Immature natural killer cell (primary cell): Measurements from ENCODE around the gene OTOS. TPM values are rescaled to one million over a fixed set of nuclear protein-coding genes. Genes with fewer than 3 reads are reported as not detected.
A peak's percentile ranks its signal among the peaks of the same experiment; 100 is the strongest.

Experiments used
- DNase-seq, 3 donors: peaks; one replicate each; pipeline ENCODE4 v3.0.0; 2022; ENCODE audit warnings: mixed read lengths in 1 of 3
- H3K27ac Mint-ChIP-seq, 6 donors: one replicate each; pipeline ENCODE4 v1.8.0; 2020; ENCODE audit warnings: mixed read lengths in 6 of 6, mild to moderate bottlenecking in 5 of 6, inconsistent platforms in 4 of 6, moderate library complexity in 3 of 6
- H3K27me3 Mint-ChIP-seq, 3 donors: one replicate each; pipeline ENCODE4 v1.8.0; 2020 to 2021; ENCODE audit warnings: low read depth in 3 of 3, mild to moderate bottlenecking in 3 of 3, mixed read lengths in 3 of 3, moderate library complexity in 3 of 3, inconsistent platforms in 1 of 3
- H3K36me3 Mint-ChIP-seq, 3 donors: one replicate each; pipeline ENCODE4 v1.8.0; 2020; ENCODE audit warnings: mixed read lengths in 3 of 3, inconsistent platforms in 2 of 3, mild to moderate bottlenecking in 2 of 3
- H3K4me1 Mint-ChIP-seq, 2 donors: one replicate each; pipeline ENCODE4 v1.8.0; 2020; ENCODE audit warnings: inconsistent platforms in 2 of 2, mild to moderate bottlenecking in 2 of 2, mixed read lengths in 2 of 2, moderate library complexity in 1 of 2
- H3K4me3 Mint-ChIP-seq, 5 donors: one replicate each; pipeline ENCODE4 v1.8.0; 2020; ENCODE audit warnings: mild to moderate bottlenecking in 5 of 5, mixed read lengths in 5 of 5, inconsistent platforms in 3 of 5, moderate library complexity in 3 of 5
- H3K9me3 Mint-ChIP-seq, 6 donors: one replicate each; pipeline ENCODE4 v1.8.0; 2020; ENCODE audit warnings: mild to moderate bottlenecking in 6 of 6, mixed read lengths in 6 of 6, inconsistent platforms in 4 of 6, moderate library complexity in 3 of 6
- polyA plus RNA-seq, 3 donors: library from polyadenylated mRNA; unstranded; fragments of 300-500 nt; fragmentation: Illumina TruSeq; gene quantifications; one replicate each; pipeline ENCODE4 v1.2.3, GENCODE V29; 2021

The OTOS gene
- polyA plus RNA-seq, 3 donors from 2014 or later, result not detected

GRCh38 chr2:240151477-240152031 is 11.1 kb upstream of the OTOS start:
- peaks cover 3 to 15% (median 14%) of the 10 kb centered on the region in 3 donors for H3K27me3 Mint-ChIP-seq

GRCh38 chr2:240149943-240150784 is 9.7 kb upstream of the OTOS start:
- Mint-ChIP-seq H3K4me3 (no peak overlapping the region), H3K27me3 (peaks cover 3 to 15% (median 14%) of the 10 kb centered on the region in 3 donors), H3K27ac (no peak overlapping the region), H3K4me1 (no peaks in the 10 kb centered on the region), H3K36me3 (no peaks in the 10 kb centered on the region), H3K9me3 (peaks cover 0 to 1% (median 0%) of the 10 kb centered on the region in 6 donors)
- no peak for DNase-seq

More at GRCh38 chr2:240151477-240152031, 11.1 kb upstream of the OTOS start:
- Mint-ChIP-seq H3K27ac (no peak overlapping the region), H3K9me3 (peaks cover 0 to 1% (median 0%) of the 10 kb centered on the region in 6 donors), H3K4me3 (no peak overlapping the region), H3K4me1 (no peaks in the 10 kb centered on the region), H3K36me3 (no peaks in the 10 kb centered on the region)
- no peak for DNase-seq

GRCh38 chr2:240147911-240148587 is 7.6 kb upstream of the OTOS start:
- Mint-ChIP-seq H3K27ac (no peak overlapping the region), H3K4me1 (no peaks in the 10 kb centered on the region), H3K9me3 (no peaks in the 10 kb centered on the region), H3K36me3 (no peaks in the 10 kb centered on the region), H3K27me3 (peaks cover 2 to 12% (median 5%) of the 10 kb centered on the region in 3 donors), H3K4me3 (no peak overlapping the region)
- DNase-seq, result no peak

GRCh38 chr2:240147382-240147781 is 6.9 kb upstream of the OTOS start:
- Mint-ChIP-seq H3K36me3 (no peaks in the 10 kb centered on the region), H3K4me3 (no peak overlapping the region), H3K4me1 (no peaks in the 10 kb centered on the region), H3K27ac (peak overlapping the region in 2 of 6 donors; percentile 61 to 91), H3K27me3 (peaks cover 2 to 10% (median 4%) of the 10 kb centered on the region in 3 donors), H3K9me3 (no peaks in the 10 kb centered on the region)
- no peak for DNase-seq

- H3K27me3 Mint-ChIP-seq, result peaks cover 2 to 7% (median 4%) of the 10 kb centered on the region in 3 donors
- no peaks in the 10 kb centered on the region for H3K36me3 Mint-ChIP-seq
- H3K9me3 Mint-ChIP-seq, result peaks cover 0 to 2% (median 0%) of the 10 kb centered on the region in 6 donors
- H3K4me3 Mint-ChIP-seq, result no peak overlapping the region
- no peaks in the 10 kb centered on the region for H3K4me1 Mint-ChIP-seq
- no peak overlapping the region for H3K27ac Mint-ChIP-seq
- DNase-seq, result no peak
These were observed 6.3 kb upstream of the OTOS start for GRCh38 chr2:240146627-240147278.

- no peak for DNase-seq
- Mint-ChIP-seq H3K27ac (no peak overlapping the region), H3K9me3 (peaks cover 0 to 2% (median 0%) of the 10 kb centered on the region in 6 donors), H3K4me1 (no peaks in the 10 kb centered on the region), H3K27me3 (peaks cover 0 to 4% (median 2%) of the 10 kb centered on the region in 3 donors), H3K36me3 (no peaks in the 10 kb centered on the region), H3K4me3 (no peak overlapping the region)
These were observed 5.7 kb upstream of the OTOS start for GRCh38 chr2:240146141-240146561.

GRCh38 chr2:240145461-240145860 is 5.0 kb upstream of the OTOS start:
- no peak overlapping the region for H3K4me3 Mint-ChIP-seq
- peaks cover 0 to 2% (median 0%) of the 10 kb centered on the region in 6 donors for H3K9me3 Mint-ChIP-seq
- no peak overlapping the region for H3K27ac Mint-ChIP-seq
- H3K36me3 Mint-ChIP-seq, result no peaks in the 10 kb centered on the region
- no peaks in the 10 kb centered on the region for H3K4me1 Mint-ChIP-seq
- DNase-seq, result no peak
- peaks cover 0 to 4% (median 2%) of the 10 kb centered on the region in 3 donors for H3K27me3 Mint-ChIP-seq

GRCh38 chr2:240144649-240145261 is 4.3 kb upstream of the OTOS start:
- no peaks in the 10 kb centered on the region for H3K36me3 Mint-ChIP-seq
- H3K9me3 Mint-ChIP-seq, result peaks cover 0 to 2% (median 0%) of the 10 kb centered on the region in 6 donors
- no peak overlapping the region for H3K4me3 Mint-ChIP-seq
- peaks cover 0 to 4% (median 2%) of the 10 kb centered on the region in 3 donors for H3K27me3 Mint-ChIP-seq
- DNase-seq, result no peak
- H3K27ac Mint-ChIP-seq, result no peak overlapping the region
- H3K4me1 Mint-ChIP-seq, result no peaks in the 10 kb centered on the region

- Mint-ChIP-seq H3K9me3 (peaks cover 0 to 2% (median 0%) of the 10 kb centered on the region in 6 donors), H3K4me1 (no peaks in the 10 kb centered on the region), H3K27me3 (peaks cover 0 to 4% (median 2%) of the 10 kb centered on the region in 3 donors)
These were observed 3.6 kb upstream of the OTOS start for GRCh38 chr2:240143801-240144648.

GRCh38 chr2:240143276-240143675 is 2.8 kb upstream of the OTOS start:
- no peak overlapping the region for H3K27ac Mint-ChIP-seq
- peaks cover 0 to 2% (median 0%) of the 10 kb centered on the region in 3 donors for H3K27me3 Mint-ChIP-seq
- no peak for DNase-seq
- H3K4me1 Mint-ChIP-seq, result no peaks in the 10 kb centered on the region
- H3K4me3 Mint-ChIP-seq, result no peak overlapping the region
- H3K36me3 Mint-ChIP-seq, result no peaks in the 10 kb centered on the region
- H3K9me3 Mint-ChIP-seq, result peaks cover 0 to 2% (median 0%) of the 10 kb centered on the region in 6 donors

More at GRCh38 chr2:240143801-240144648, 3.6 kb upstream of the OTOS start:
- no peak overlapping the region for H3K27ac Mint-ChIP-seq
- H3K4me3 Mint-ChIP-seq, result no peak overlapping the region
- DNase-seq, result peak; percentile 73 to 75 (median 73)
- no peaks in the 10 kb centered on the region for H3K36me3 Mint-ChIP-seq

GRCh38 chr2:240142859-240143258 is 2.4 kb upstream of the OTOS start:
- Mint-ChIP-seq H3K27me3 (peaks cover 0 to 2% (median 0%) of the 10 kb centered on the region in 3 donors), H3K36me3 (no peaks in the 10 kb centered on the region), H3K27ac (no peak overlapping the region), H3K4me1 (peaks cover 0 to 2% of the 10 kb centered on the region in 2 donors), H3K4me3 (no peak overlapping the region), H3K9me3 (peaks cover 0 to 2% (median 0%) of the 10 kb centered on the region in 6 donors)
- DNase-seq, result no peak

GRCh38 chr2:240142256-240142775 is 1.9 kb upstream of the OTOS start:
- Mint-ChIP-seq H3K4me1 (peaks cover under 1 to 2% of the 10 kb centered on the region in 2 donors), H3K36me3 (no peaks in the 10 kb centered on the region), H3K27me3 (peaks cover 0 to 2% (median 0%) of the 10 kb centered on the region in 3 donors), H3K9me3 (peaks cover 0 to 2% (median 0%) of the 10 kb centered on the region in 6 donors), H3K27ac (no peak overlapping the region), H3K4me3 (no peak overlapping the region)
- DNase-seq, result no peak
